KBM-7 (cell line): ENCODE results near the gene GNAT3.

Experiments
- DNase-seq: peaks from one replicate; pipeline ENCODE4 v3.0.0-alpha.2; 2015
- in situ Hi-C: fragments of 300-500 bp; cut with MboI; formaldehyde crosslinking; loops from 2 replicates; pipeline ENCODE4 v1.14.3; 2020; ENCODE audit warnings: low sequenced_read_pairs, low pct_unique_long_range_greater_than_20kb, mixed read lengths

GNAT3 gene

DNA sequence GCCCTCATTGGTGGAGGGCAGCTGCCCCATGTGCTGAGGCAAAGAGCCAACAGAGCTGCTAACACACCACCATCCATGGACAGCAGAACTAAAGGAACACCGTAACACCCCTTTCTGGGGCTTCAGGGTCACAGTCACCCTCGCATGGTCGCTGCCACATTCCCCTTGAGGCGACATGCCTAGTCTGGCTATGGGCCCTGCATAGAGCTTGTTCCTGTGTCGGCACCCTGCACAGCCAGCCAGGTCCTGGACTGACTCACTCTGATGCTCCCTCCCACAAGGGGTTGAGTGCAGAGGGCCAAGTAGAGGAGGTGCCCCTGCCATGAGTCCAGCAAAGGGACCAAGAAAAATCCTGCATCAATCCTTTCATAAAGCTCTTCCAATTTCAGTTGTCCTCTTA lies 77.8 kb downstream of the GNAT3 start:
- no peak for DNase-seq
- in situ Hi-C loops = no loop called here

DNA sequence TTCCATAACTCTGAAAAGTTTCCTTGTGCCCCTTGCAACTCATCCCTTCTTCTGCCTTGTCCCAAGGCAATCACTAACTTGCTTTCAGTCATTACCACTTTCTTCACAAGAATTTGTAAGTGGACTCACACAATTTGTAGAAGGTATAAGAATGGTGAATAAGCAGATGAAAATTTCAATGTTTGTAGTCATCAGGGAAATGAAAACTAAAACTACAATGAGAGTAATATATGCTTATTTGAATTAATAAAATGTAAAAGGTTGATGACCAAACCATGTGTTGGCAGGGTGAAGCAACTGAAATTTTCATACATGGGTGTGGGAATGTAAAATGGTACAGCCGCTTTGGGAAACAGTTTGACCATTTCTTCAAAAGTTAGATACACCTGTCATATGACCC lies 79.7 kb downstream of the GNAT3 start:
- in situ Hi-C loops = no loop called here
- no peak for DNase-seq

DNA sequence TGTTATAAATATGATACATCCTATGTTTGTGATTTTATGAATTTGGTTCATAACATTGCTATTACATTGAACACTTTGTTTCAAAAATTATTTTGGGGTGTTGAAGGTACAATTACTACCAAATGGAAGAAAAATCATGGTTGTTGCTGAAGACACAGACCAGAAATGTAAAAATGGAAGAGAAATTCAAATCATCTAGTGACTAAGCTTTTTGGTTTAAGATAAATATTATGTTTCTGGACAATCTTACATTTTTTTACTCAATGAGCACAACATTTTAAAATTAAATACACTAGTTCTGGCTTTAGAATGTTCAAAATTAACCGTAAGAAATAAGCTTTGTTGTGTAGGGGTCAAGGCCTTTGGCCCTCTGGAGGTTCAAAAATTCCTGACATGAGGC lies 82.7 kb downstream of the GNAT3 start:
- DNase-seq = no peak
- in situ Hi-C loops = no loop called here

DNA sequence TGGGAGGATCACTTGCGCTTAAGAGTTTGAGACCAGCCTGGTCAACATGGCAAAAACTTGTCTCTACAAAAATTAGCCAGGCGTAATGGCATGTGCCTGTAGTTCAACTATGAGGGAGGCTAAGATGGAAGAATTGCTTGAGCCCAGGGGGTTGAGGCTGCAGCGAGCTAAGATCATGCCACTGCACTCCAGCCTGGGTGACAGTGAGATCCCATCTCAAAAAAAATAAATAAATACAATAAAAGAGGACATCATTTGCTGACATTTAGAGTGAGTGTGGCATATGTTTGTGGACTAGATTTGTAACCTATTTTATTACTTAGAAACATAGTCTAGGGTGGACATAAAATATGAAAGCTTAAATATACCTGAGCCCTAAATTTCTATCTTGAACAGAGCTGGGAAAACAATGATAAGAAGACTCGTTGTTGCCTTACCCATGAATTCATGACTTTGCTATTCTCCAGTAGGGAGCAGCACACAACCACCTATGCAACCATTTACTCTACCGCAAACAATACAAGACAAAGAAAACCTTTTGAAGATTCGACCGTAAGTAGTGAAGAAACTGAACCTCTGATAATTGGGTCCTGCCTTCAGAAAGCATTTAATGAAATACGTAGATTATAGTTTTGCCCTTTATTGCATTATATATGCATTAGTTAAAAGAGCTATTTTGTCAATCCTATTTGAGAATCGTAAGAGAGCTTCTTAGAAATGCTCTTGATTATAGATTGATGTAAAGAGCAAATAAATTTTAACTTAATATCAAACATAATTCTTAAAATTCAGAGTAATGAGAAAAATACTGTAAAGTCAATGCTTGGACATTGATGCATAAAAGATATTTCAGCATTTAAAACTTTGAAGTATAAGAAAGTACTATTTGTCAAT lies 83.5 kb downstream of the GNAT3 start:
- DNase-seq = peak; percentile 71
- in situ Hi-C loops = no loop called here

DNA sequence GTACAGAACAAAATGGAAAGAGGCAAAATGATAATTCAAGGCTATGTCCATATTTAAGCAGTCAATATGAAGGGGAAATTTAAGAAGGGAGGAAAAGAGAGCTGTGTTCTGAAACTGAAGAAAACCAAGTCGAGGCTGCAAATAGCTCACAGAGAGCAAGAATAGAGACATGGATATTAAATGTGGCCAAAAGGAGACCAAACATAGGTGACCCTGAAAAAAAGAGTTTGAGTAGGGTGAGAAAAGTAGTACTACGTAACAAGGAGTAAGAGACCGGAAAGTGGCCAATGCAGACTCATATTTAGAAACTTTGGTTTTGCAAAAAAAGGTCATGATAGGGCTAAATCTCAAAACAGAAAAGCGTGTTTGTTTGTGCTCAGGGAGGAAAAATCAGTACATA lies 84.6 kb downstream of the GNAT3 start:
- in situ Hi-C loops = no loop called here
- no peak for DNase-seq

DNA sequence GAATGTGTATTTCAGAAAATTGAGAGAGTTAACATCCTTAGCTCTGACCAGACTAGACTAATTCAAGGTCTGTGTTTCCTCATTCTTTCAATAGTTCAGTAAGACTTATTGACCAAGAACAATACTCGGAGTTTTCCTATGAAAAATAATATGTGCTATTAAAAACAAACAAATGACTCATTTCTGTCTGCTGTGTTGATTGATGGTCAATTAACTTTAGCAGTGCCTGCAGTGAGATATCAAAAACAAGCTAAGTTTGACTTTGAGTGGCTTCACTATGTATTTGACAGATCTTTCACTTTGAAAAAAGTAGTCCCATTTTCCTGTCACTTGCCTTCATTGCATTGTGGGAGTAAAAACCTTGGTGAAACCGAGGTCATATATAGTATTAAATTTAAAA lies 91.0 kb downstream of the GNAT3 start:
- in situ Hi-C loops = no loop called here
- no peak for DNase-seq

DNA sequence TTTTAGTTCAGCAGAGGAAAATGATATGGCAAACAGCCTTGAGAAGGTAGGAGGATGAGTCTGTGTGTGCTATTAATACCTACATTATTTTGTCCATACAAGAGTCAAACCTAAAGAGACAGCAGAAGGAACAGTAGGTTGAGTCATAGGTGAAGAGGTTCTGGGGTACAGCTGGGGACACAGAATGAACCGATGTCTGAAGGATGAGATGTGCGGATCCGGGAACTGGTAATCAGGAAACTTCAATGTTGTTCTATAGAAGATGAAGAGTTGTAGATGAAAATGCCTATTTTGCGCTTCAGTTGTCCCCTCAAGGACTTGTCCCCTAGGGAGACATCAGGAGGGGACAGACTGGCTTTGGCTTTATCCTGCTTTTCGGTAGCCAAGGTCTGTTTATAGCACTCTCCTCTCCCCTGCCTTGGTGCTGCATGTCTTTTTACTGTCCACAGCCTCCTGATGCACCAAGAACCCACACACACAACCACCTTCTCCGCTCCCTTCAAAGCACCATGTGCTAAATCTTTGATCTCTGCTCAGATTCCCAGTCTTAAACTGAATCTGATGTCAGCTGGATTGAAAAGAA lies 94.6 kb downstream of the GNAT3 start:
- no peak for DNase-seq
- in situ Hi-C loops = no loop called here

DNA sequence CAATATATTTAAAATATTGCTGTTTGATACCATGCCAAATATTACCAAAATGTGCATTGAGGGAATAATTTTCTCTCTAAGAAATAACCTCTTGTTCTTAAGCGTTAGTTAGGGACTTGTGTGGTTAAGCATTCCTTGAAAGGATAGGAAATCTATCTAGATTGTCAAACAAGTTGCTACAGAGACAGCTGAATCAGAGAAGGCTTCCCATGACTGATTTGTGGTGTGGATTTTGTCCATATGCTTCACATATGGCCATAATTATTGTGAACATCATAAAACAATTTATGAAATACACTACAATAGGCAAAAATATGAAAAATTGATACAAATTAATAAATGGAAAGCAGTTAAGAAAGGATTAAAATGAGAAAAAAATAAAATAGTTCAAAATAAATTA lies 96.3 kb downstream of the GNAT3 start:
- in situ Hi-C loops = no loop called here
- DNase-seq = no peak

DNA sequence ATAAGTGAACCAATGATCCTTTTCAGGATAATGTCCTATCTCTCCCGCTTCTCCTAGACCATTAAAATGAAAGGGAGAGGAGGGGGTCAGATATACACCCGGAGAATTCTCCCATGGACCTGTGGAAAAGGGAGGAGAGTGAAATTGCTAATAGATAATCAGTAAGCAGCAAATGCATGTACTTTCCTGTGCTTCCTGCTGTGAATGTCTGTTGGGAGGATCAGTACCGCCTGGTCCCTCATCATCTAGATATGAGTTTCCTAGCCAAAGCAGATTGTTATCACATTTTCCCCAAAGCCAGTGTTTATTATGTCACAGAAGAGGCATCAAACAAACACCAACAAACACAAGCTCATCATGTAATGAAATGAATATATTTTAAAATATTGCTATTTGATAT lies 96.8 kb downstream of the GNAT3 start:
- DNase-seq = no peak
- in situ Hi-C loops = no loop called here

DNA sequence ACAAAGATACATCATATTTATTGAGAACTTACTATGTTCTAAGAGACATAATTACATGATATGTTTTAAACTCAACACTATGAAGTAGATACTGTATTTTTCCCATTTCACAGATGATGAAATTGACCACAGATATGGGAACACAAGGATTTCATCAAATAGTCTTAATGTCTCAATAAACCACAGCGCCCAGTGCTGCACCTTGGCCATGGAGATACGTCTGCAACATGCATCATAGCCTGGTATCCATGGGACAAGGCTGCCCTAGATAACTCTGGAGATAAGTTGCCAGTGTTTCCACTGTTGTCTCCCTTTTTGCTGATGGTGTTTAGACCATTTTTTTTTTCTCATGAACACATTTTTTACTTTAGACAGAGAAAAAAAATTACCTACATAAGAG lies 97.5 kb downstream of the GNAT3 start:
- DNase-seq = no peak
- in situ Hi-C loops = no loop called here

DNA sequence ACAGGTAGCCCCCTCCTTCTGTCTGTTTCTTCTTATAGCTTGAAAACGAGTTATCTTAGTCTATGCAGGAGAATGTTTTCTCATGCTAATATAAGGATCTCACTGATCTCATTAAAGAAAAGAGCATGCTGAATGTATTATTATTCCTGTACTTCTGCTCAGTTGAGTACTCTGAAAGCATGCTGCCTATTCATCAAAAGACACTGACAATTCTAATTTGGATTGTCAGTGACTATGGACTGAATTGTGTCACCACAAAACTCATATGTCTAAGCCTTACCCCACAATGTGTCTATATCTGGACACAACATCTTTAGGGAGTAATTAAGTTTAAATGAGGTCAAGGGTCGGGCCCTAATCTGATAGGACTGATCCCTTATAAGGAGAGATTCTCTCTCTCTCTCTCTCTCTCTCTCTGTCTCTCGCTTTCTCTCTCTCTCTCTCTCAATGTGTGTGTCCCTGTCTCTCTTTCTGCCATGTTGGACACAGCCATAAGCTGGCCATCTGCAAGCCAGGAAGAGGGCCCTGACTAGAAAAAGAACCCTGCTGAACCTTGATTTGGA lies 98.4 kb downstream of the GNAT3 start:
- DNase-seq = no peak
- in situ Hi-C loops = no loop called here

DNA sequence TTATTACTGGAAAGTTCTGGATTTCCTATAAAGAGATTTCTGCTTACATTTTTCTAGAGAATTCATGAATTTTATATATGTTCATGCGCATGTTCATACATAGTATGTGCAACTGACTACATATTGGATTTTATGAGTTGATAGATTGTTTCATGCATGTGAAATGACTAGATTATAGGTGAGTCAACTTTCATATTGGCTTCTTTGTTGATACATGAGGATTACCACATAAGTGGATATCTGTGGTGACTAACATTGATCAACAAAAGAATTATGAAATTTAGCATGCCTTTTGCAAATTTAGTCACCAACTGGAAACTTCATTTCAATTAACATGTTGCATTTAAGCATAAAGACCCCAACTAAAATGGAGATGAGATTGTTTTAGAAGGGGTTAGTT lies 99.0 kb downstream of the GNAT3 start:
- in situ Hi-C loops = no loop called here
- no peak for DNase-seq

DNA sequence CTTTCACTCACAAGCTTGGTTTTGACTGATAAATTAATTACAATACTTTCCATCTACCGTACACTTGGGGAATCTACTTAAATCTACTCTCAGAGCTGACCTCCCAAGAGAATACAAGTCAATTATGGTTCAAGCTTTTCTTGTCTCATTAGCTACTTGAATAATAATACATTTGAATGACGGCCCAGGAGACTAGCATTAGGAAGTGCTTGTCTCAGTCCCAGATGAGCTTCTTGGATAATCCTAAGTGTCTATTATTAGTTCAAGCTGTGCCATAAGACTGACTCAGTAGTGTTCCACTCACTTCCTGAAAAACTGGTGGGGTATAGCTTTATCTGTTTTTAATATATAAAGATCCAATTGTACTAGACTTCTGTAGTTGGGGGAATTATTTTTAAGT lies 100.2 kb downstream of the GNAT3 start:
- no peak for DNase-seq
- in situ Hi-C loops = no loop called here

DNA sequence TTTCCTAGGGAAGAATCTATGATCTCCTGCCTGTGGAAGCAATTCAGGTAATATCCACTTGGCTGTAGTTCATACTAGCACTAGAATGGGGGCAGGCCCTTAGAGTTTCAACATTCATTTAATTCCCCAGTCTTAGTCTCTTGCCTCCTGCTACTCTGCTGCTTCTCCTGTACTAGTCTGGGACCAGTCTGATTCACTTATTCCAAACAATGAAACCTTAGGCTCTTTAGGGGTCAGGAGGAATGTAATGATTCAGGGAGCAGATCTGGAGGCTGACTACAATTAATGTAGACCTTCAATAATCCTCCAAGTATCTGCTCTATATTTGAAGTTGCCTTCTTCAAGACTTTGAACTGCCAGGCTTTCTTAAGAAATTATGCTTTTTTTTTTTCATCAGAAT lies 101.8 kb downstream of the GNAT3 start:
- in situ Hi-C loops = no loop called here
- no peak for DNase-seq
